HTERT RPE-1 (cell line): ENCODE measurements around the gene GABRA5.
"Not testable (repeated sequence)": the region's sequence is repeated elsewhere in the genome, so short reads cannot be mapped to it uniquely, and the experiment has no call there.

ENCODE experiments used
- in situ Hi-C: fragments of 300-500 bp; cut with MboI; formaldehyde crosslinking; loops from 4 replicates; pipeline ENCODE4 v1.14.3; 2020; ENCODE audit warnings: low sequenced_read_pairs

The GABRA5 gene

GRCh38 chr15:26866298-26867199 is at the start of gene GABRA5:
Gene GABRA5, plus strand, starts transcription at chr15:26867062. Its CDS starts 2,187 bp downstream, at chr15:26869249.
- in situ Hi-C loops, result no loop called here

GRCh38 chr15:26831191-26831590 is 35.7 kb upstream of the GABRA5 start:
- in situ Hi-C loops, result not testable (repeated sequence)

GRCh38 chr15:26831951-26832350 is 34.9 kb upstream of the GABRA5 start:
- in situ Hi-C loops, result no loop called here

- in situ Hi-C loops, result no loop called here
Observed at GRCh38 chr15:26838742-26839460, 28.0 kb upstream of the GABRA5 start.

GRCh38 chr15:26841514-26841913 is 25.3 kb upstream of the GABRA5 start:
- in situ Hi-C loops, result no loop called here

DNA sequence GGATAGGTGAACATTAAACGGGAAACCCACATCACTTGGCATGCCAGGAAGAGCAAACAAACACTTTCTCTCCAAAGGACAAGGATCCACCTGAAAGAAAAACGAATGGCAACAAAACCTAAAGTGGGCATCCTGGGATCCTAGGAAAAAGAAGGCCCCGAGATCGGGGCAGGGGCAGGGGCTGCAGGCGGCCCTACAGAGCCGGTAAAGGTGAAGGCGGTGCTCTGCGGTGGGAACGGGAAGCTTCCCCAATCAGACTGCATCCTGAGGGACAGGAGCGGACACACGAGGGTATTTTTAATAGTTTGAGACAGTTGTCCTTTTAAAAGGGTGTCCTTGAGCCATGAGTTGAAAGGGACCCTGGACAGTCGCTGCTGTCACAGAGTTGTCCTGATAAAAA is 24.9 kb upstream of the GABRA5 start:
- in situ Hi-C loops, result no loop called here

- in situ Hi-C loops, result no loop called here
Observed at GRCh38 chr15:26842391-26842790, 24.5 kb upstream of the GABRA5 start.

DNA sequence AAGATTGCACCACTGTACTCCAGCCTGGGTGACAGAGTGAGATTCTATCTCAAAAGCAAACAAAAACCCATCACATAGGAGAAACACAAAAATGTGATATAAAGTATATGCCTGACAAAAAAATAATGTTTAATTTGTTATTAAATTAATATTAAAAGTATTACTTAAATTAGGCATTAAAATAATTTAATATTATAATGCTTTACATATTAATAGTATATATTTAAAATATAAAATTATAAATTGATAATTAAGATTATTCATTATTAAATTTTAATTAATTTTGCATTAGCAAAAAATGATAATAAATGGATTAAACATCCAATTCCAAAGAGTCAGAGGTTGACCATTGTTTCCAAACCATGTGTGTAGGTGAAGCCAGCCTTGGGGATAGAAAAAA is 22.0 kb upstream of the GABRA5 start:
- in situ Hi-C loops, result no loop called here

GRCh38 chr15:26848498-26848897 is 18.4 kb upstream of the GABRA5 start:
- in situ Hi-C loops, result no loop called here

GRCh38 chr15:26850161-26850560 is 16.7 kb upstream of the GABRA5 start:
- in situ Hi-C loops, result no loop called here

- in situ Hi-C loops, result no loop called here
Observed at GRCh38 chr15:26852980-26853379, 13.9 kb upstream of the GABRA5 start.

- in situ Hi-C loops, result no loop called here
Observed at GRCh38 chr15:26854435-26854834, 12.4 kb upstream of the GABRA5 start.

DNA sequence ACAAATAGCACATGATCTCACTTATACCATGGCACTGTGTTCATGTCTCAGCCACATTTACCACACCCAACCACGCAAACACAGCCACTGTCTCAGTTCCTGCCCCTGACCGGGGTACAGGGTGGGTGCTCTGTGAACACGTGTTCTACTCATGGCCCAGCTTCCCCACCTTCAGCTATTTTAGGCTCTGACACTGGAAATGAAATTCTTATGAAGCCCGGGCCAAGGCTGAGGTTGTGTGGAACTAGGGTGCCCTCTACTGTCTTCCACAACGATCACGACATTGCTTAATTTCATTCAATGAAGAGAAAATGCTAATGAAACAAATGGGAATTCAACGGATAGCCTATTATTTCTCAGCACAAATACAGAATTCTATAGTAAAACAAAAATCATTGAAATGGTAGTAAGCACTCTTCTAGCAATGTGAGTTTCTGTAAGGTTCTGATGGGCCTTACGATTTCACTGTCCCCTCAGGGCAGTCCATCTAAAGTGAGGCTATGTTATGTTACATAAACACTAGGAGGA is 2.1 kb upstream of the GABRA5 start:
- in situ Hi-C loops, result no loop called here

- in situ Hi-C loops, result no loop called here
Observed at GRCh38 chr15:26867200-26868007, 542 bp downstream of the GABRA5 start.

DNA sequence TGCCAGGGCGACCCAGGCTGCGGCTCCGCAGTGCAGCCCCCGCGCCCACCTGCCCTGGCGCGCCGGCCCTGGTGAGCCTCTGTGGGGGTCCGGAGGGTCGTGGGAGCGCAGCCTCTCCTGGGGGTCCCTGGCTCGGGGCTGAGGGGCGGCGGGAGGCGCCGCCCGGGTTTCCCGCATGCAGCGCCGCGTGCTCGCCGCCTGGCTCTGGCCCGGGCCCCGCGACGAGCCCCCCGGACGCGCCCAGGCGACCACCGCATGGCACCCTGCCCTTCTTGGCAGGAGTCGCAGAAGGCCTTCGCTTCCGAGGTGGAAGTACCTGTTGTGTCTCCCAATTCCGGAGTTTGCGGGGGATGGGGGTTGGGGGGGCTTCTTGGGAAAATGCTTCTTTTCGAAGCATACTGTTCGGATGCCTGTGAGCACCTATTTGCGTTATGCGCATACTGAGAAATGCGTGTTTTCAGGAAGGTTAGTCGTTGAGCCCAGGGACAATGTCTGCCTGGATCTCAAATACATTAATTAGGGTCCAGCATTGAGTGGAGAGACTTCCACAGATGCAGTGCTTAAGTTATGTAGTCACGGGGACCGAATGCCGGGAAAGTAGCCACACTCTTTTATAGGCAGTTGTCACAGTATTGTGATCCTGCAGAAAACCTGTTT is 1.3 kb downstream of the GABRA5 start:
- in situ Hi-C loops, result no loop called here

GRCh38 chr15:26869628-26870027 is 2.8 kb downstream of the GABRA5 start:
- in situ Hi-C loops, result no loop called here

GRCh38 chr15:26870346-26870745 is 3.5 kb downstream of the GABRA5 start:
- in situ Hi-C loops, result no loop called here

DNA sequence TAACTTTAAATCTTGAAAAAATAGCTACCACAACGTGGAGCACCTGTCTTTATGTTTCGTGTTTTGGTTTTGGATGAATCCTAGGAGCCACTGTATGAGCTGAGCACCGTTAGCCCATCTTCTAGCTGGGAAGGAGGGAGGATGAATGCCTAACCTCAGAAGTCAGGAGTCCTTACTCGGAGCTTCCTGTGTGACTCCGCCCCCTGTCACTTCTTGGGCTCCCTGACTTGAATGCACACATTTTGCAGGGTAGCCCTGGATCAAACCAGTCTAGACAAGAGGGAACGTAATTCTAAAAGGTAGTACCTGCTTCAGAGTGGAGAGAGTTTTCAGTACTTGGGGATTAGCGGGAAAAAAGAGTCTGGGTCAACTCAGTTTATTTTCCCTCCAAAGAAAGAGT is 5.3 kb downstream of the GABRA5 start:
- in situ Hi-C loops, result no loop called here

- in situ Hi-C loops, result no loop called here
Observed at GRCh38 chr15:26873846-26874245, 7.0 kb downstream of the GABRA5 start.

DNA sequence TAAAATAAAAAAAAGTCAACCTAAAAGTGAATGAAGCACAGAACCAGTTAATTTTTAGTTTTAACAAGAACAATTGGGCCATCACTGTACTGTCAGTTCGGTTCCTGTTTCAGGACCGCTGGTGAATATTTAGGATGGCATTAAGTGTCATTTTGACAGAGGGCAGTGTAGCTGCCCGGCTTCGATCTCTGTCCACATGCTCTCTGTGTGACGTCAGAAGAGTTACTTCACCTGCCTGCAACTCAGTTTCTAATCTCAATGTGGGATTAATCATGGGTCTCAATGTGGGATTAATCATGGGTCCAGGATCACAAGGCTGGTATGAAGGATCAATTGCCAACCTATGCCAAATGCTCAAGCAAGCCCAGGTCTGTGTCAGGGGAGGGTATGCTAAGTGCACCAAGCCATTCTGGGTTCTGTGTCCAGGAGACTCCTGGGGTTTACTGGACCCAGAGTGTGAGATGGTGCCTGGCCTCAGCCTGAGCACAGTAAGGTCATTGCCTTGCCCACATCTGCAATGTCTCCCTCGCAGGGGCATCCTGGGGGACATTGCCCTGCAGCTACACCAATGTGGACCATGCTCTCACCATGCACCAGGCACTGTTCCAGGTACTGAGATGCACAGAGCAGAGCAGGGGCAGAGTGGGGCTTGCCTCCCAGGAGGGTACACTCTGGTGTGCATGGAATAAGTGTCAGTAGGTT is 8.1 kb downstream of the GABRA5 start:
- in situ Hi-C loops, result no loop called here
